Measurements from ENCODE around the gene VKORC1L1. TPM values are rescaled to one million over a fixed set of nuclear protein-coding genes. Genes with fewer than 3 reads are reported as not detected.

VKORC1L1 gene
- total and polyA plus RNA-seq, 2 of the 8 experiments (the other 6 are each of a cell fraction or from before 2014, with no cell fraction given), result 12.7 to 45.3 TPM

- Histone ChIP-seq H3K9ac (replicated peaks in 1 of 4; ENCODE audit: extremely low read depth in 1 of 4, low read depth in 3 of 4, low read length in 3 of 4) (no peak overlapping the region), H3K18ac (ENCODE audit: extremely low read depth, low read length) (no peak overlapping the region), H4K5ac (ENCODE audit: insufficient read length, low read depth, low read length) (no peak overlapping the region), H3K14ac (ENCODE audit: insufficient read length) (no peak overlapping the region), H2BK20ac (ENCODE audit: low read length) (no peak overlapping the region), H4K91ac (replicated peaks; ENCODE audit: insufficient read length, low read length) (no peak overlapping the region), H2AK5ac (ENCODE audit: low read depth, low read length) (no peak overlapping the region), H3K27ac (ENCODE audit: low read depth, low read length) (no peak overlapping the region), H2BK120ac (replicated peaks; ENCODE audit: low read depth, low read length) (no peak overlapping the region), H3K4ac (replicated peaks; ENCODE audit: insufficient read length, low read depth, low read length) (no peak overlapping the region), H3K23ac (ENCODE audit: insufficient read length) (no peak overlapping the region), H3K4me3 (ENCODE audit: extremely low read depth in 1 of 4, insufficient read depth in 2 of 4, low read depth in 3 of 4, low read length in 4 of 4) (no peak overlapping the region), H3K56ac (replicated peaks; ENCODE audit: insufficient read length, low read depth, low read length) (no peak overlapping the region), H3K36me3 (ENCODE audit: control insufficient read depth in 2 of 4, insufficient read depth in 4 of 4, low read length in 3 of 4) (no peaks in the 10 kb centered on the region), H4K20me1 (replicated peaks in 1 of 2; ENCODE audit: control insufficient read depth in 1 of 2, insufficient read depth in 2 of 2, low read length in 2 of 2) (no peaks in the 10 kb centered on the region), H2BK15ac (ENCODE audit: low read length) (no peak overlapping the region), H2BK12ac (ENCODE audit: low read depth, low read length) (no peak overlapping the region), H4K8ac (ENCODE audit: extremely low read depth, insufficient read depth, low read length) (no peak overlapping the region), H3K4me1 (replicated peaks in 1 of 4; ENCODE audit: control insufficient read depth in 3 of 4, insufficient read depth in 4 of 4, low read length in 3 of 4) (no peaks in the 10 kb centered on the region), H3K4me2 (ENCODE audit: insufficient read depth in 1 of 2, low read depth in 2 of 2, low read length in 2 of 2) (no peak overlapping the region), H3K9me3 (ENCODE audit: insufficient read depth in 2 of 2, low read depth in 1 of 2, low read length in 1 of 2) (no peaks in the 10 kb centered on the region), H3K79me2 (ENCODE audit: control insufficient read depth in 1 of 2, insufficient read depth in 2 of 2, low read length in 2 of 2) (no peaks in the 10 kb centered on the region), H2BK5ac (ENCODE audit: low read depth, low read length) (no peak overlapping the region), H3K27me3 (replicated peaks in 1 of 4; ENCODE audit: control insufficient read depth in 3 of 4, extremely low read depth in 1 of 4, insufficient read depth in 3 of 4, low read length in 3 of 4) (no peaks in the 10 kb centered on the region), H3K23me2 (ENCODE audit: low read depth, low read length) (no peaks in the 10 kb centered on the region), H2AFZ (ENCODE audit: low read length) (no peak overlapping the region), H3K79me1 (ENCODE audit: low read depth, low read length) (no peaks in the 10 kb centered on the region)
- WGBS, 2 experiments (ENCODE audit: extremely low coverage in 1 of 2, insufficient coverage in 1 of 2, insufficient read length in 1 of 2, insufficient replicate concordance in 2 of 2, low coverage in 1 of 2, low lambda C conversion rate in 2 of 2, missing lambda C conversion rate in 1 of 2), result 92% methylated on average over 4 of the region's 4 CpGs; no CpG with 5 or more reads in 1 of the 2 experiments
- ChIA-PET POLR2A (ENCODE audit: partially characterized antibody) (no interaction called here), CTCF (ENCODE audit: partially characterized antibody) (interaction anchor here (0.7 kb wide), 1 partner anchor 193 kb away, joined by 3 read pairs; no protein-coding TSS in a partner anchor)
- no peak for FAIRE-seq
- DNase-seq (ENCODE audit: low read depth in 1 of 2, low spot score in 2 of 2), result no peak
- TF ChIP-seq ASH2L (IDR thresholded peaks at IDR 0.05; ENCODE audit: low read length) (no peak), FOSL1 (IDR thresholded peaks at IDR 0.05; ENCODE audit: insufficient read depth, low read depth, low read length) (no peak), KDM1A (IDR thresholded peaks at IDR 0.05; ENCODE audit: borderline replicate concordance, low read length) (no peak), SRF (IDR thresholded peaks at IDR 0.05; ENCODE audit: low read depth, low read length) (no peak), EGR1 (IDR thresholded peaks at IDR 0.05; ENCODE audit: borderline replicate concordance, low read depth, low read length) (no peak), GABPA (IDR thresholded peaks at IDR 0.05; ENCODE audit: borderline replicate concordance, insufficient read depth, low read length) (no peak), CEBPB (IDR thresholded peaks at IDR 0.05; ENCODE audit: low read depth, low read length) (no peak), HDAC6 (IDR thresholded peaks at IDR 0.05; ENCODE audit: low read depth, low read length) (no peak), RXRA (IDR thresholded peaks at IDR 0.05; ENCODE audit: insufficient read depth, low read depth, low read length) (no peak), JUN (IDR thresholded peaks at IDR 0.05; ENCODE audit: low read depth, low read length) (no peak), TAF7 (optimal IDR thresholded peaks at IDR 0.05; ENCODE audit: borderline replicate concordance, low read depth, low read length) (no peak), BCL11A (IDR thresholded peaks at IDR 0.05; ENCODE audit: low read depth in 2 of 2, low read length in 2 of 2) (no peak), CHD1 (IDR thresholded peaks at IDR 0.05; ENCODE audit: low read depth, low read length) (no peak), KDM4A (IDR thresholded peaks at IDR 0.05; ENCODE audit: low read depth, low read length, severe bottlenecking) (no peak), E2F6 (IDR thresholded peaks at IDR 0.05) (no peak)
These were observed 74.0 kb downstream of the VKORC1L1 start for GRCh38 chr7:65946904-65947303.
